ENCODE measurements around the gene CST9L.

GRCh38 chr20:23568971-23569330, 667 bp upstream of the CST9L start:
- TF ChIP-seq GATA2 (IDR thresholded peaks at IDR 0.05; ENCODE audit: low read depth, low read length) (no peak), GATA3 (IDR thresholded peaks at IDR 0.05; ENCODE audit: low read depth, low read length) (no peak)
